GM21526 (cell line): ENCODE results near the gene ABTB1.

Source experiments
- ATAC-seq: cut with Tn5 transposase; IDR thresholded peaks from one replicate; pipeline ENCODE4 v1.9.1; 2021; ENCODE audit warnings: moderate library complexity; ENCODE audit not compliant: unreplicated experiment, low FRiP score

Gene ABTB1

DNA sequence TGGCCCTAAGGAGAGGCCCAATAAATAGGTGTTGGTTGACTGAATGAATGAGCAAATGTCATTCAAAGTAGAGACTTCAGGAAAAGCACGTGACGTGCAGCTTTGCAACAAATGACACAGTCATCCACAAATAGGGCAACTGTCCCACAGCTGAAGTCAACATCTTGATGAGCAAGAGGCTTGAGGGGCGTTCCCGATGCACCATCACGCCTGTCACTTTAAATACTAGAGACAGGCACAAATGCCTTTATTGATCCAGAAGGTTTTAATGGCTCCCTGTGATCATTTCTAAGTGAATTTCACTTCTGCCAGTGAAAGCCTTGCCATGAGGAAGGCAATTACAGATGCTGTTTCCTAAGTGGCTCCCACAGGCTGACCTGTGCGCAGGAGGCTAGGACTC, 43.6 kb downstream of the ABTB1 start:
- no peak for ATAC-seq

DNA sequence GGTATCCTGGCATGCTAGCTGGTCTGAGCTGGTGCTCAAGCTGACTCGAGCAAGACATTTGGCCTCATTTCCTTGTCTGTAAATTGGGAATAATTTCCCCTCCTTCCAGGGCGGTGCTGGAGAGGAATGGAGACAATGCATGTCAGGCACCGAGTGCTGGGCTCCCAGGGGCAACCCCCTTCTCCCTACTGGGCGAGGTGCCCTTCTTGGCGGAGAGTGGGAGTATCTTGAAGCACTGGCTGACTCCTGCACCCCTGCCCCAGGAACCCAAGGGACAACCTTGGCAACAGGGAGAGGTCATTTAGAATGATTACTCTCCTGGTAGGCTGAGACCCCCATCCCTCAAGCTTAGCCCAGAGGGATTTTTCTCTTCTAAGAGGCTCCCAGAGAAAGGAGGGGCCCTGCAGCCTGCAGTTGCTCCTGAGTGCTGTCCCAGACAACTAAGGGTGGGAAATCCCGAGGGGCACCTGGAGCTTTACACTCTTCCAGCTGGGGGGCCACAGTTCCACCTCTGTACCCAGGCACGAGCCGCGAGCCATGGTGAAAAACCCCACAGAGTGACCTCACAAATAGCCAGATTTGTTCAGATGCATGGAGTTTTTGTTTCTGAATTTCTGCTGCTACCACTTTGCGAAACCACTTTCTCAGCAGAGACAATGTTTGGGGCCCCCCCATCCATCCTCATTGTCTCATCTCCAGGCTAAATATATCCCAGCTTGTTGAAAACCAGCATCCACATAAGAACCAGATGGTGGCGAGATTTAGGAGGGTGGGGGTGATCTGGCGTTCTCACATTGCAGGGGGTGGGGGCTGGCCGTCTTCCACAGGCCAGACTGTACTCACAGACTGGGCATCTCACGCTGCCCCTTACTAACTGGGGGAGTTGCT, 44.8 kb downstream of the ABTB1 start:
- ATAC-seq: no peak

DNA sequence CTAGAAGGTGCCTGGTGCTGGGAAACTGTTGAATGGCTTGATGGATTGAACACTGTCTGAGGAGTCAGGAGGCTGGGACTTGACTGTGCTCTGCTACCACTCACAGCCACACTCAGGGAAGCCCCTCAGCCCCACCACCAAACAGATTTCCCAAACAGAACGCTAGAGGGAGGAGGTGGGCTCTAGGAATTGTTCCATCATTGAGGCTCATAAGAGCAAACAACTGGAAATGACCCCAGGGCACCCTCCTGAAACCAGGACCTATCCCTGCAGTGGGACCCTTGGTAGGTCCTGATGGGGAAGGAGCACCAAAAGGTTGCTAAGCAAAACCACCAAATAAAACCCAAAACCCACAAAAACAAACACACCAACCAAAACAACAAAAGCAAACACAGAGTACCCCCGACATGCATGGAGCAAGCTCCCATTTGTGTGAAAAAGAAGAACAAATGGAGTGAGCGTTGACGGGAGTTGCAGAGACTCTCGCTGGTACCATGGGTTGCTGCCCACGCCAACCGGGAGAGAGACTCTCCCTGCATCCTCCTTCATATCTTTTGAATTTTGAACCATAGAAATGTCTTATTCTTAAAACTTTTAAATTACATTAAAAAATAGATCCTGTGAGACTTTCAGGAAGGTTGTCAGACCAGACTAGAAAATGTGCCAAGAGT, 45.6 kb downstream of the ABTB1 start:
- ATAC-seq: no peak

DNA sequence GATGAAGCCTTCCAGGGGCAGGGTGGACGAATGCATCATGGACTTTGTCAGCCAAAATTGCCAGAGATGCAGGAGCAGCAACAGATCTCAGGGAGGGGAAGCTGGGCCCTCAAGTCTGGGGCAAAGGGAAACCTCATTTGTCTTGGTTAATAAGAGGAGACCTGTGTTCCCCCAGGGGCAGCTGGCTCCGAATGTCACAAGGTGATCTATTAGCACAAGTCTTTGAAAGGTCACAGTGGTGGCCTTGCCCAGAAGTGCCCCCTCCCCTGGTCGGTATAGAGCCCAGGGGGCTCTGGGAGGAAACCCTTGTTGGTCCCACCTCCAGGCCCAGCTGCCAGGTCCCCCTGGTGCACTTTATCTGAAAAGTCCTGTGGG, 46.2 kb downstream of the ABTB1 start:
- ATAC-seq: no peak

DNA sequence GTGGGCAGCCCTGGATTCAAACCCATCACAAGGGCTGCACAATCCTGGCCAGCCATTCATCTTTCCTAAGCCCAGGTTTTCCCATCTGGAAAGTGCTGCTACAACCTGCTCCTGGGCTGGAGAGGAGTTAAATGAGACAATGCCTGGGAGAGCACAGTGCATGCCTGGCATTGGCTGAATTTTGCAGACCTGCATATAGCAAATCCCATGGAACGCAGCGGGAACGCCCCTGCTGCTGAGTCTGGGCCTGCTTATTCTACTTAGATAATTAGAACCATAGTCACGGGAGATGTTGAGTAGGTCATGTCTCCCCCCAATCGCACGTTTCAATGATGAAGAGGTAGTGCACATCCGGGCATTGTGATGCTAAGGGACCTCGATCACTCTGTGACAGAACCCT, 46.6 kb downstream of the ABTB1 start:
- ATAC-seq: no peak

DNA sequence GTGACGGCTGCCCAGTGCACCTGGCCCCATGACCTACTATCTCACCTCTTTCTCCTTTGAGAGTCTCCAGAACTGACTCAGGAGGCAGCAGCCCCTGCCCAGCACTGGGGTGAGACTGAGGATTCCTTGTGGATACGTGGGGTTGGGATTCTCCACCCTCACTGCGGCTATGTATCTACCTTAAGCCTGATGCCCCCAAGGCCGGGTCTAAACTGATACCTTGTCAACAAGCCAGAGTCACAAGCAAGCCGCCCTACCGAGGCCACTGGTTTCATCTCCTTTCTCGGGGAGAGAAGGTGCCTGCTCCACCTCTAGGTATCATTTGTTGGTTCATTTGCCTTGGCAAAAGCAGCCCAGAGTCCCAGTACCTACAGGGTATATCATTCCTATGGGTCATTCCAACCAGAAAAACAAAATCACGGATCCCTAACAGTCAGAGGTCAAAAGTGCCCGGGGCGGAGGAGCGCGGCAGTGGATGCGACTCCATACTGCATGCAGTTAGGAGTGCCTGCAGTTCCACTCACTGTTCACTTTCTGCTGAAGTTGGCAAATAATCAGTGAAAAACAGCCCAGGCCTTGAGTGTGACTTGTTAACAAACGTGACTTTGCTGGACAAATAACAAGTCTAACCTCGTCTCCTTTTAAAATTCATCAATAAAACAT, 47.5 kb downstream of the ABTB1 start:
- ATAC-seq: no peak

DNA sequence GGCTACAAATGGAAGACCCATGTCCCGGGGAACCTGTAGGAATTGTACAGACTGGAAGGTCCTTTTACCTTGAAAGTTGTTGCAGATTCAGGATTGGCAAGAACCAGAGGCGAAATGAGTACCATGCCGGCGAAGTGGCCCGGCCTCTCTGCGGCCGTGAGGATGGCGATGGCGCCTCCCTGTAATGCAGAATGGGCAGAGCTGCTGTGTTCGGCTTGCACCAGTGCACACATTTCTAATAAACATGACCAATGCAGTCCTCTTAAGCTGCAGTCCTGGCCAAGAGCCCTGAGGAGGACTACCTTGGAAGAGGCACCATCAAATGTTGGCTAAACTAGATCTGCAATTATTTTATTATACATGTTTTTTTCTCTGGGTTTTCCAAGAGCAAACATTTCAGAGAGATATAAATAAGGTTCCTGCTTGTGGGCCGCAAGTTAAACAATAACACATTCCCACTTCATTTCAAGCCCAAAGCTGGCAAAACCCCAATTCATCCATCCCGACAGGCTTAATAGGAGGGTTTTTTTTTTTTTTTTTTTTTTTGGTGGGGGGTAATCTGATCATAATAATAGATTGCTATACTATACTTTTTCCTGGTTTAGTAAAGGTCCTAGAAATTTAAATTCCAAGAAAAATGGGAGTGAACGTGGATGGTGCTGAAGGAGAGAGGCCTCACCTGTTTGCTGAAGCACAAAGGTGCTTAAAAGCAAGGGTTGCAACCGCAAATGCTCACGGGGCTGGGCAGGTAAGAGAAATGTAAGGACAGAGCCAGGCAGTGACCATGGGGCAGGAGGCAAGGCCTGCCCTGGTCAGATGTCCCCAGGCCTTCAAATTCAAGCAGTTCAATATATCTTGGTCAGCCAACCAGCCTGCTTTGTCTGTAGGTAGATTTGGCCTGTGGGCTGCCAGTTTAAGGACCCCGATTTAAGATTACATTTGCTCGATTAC, 48.5 kb downstream of the ABTB1 start:
- ATAC-seq: no peak

DNA sequence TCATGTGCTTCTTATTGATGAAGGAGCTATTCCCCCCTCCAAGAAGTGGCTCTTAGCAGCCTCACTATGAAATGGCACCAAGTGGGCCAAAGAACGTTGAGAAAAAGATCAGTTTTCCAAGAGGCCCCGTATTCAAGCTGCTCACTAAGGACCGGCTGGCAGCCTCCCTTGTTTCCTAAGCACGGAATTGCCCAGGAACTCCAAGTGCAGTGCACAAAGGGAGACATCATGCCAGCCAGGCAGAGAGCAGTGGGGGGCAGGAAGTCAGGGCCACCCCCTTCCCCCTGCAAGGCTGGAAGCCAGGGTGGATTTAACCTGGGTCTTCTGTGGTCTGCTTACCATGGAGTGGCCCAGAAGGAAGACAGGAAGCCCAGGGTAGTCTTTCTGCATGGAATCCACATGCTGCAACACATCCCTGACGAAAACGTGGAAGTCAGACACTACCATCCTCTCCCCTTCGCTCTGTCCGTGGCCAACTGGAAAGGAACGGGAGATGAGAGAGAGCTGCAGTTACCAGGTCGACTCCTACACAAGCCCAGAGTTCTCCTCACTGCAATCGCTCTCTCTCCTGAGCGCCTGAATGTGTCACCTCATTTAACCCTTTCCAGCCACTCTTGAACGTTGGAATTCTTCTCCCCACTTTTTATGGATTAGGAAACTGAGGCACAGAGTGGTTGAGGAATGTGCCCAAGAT, 49.5 kb downstream of the ABTB1 start:
- ATAC-seq: no peak

DNA sequence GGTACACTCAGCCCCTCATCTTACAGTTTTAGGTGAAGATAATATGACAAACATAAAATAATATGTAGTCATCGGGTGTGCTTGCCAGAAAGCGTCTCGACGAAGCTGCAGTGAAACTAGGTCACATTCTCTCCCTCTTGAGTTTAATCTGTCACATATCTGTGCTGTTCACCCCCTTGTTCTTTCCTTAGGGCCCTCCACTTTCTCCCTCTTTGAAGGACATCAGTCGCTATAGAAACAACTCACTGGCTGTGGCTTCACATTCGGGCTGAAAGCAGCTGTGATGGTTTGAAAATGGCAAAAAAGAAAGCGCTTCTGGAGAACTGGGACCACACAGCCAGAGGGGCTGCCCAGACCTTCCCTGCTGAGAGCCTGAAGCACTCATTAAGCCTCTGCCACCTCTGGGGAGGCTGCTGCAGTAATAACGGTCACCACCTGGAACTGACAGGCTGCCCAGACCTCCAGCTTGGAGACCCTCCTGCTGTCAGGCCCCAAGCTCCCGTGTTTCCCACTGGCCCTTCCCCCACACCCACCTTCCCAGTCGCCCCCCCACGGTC, 50.3 kb downstream of the ABTB1 start:
- no peak for ATAC-seq

DNA sequence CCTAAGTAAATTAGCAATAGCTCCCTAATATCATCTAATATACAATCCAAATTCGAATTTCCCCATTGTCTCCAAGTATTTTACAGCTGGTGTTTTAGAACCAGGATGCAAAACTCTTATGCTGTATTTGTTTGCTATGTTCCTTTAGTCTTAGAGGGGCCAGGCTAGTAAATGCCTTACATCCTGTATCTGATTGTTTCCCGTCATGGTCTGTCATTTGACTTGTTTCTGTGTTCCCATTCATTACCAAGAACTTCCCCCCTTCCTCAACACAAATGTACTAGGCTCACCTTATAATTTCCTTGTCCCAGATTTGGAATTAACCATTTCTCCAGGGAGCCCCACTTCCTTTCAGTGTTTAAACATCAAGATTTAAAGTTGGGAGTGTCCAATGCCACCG, 54.1 kb downstream of the ABTB1 start:
- ATAC-seq: no peak

DNA sequence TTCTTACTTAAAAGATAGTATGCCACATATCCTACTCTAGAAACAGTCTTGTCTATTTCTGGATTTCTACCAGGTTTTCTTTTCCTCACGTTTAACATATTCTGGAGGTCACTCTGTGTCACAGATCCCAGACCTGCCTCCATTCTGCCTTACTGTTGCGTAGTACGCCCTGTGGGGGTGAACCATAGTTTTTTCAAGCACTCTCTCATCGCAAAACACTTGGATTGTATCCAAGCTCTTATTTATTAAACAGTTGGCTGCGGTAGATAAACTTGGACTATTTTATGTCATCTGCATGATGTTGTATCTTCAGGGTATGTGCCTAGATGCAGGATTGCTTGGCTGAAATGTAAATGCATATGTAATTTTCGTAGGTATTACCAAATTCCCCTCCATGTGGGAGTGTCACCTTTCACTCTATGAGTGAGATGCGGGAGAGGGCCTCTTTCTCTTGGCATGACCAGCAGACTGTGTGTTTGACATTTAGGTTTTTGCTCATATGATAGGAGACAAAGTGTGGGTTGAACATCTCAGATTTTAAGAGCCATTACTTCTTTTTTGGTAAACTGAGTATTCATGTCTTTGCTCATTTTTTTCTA, 55.8 kb downstream of the ABTB1 start:
- ATAC-seq: no peak

DNA sequence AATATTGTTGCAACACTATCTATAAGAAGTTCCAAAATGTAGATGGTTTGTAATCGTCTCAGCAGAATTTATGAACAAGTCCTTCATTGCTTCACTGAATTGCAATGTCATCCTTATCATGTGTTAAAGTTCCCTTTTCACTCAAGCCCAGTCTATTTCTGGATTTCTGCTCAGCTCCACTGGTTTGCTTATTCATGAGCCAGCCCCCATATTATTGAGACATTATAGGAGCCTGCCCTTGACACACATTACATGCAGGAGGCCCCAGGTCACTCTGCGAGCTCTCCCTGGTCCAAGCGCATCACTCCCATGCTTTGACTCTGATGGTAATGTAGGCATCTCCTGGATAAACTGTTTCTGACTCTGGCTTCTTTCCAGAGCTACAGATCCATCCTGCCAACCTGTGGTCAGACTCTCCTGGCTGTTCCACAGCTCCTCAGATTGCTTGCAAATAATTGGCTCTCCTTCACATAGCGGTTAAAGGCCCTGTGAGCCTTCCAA, 56.9 kb downstream of the ABTB1 start:
- no peak for ATAC-seq

DNA sequence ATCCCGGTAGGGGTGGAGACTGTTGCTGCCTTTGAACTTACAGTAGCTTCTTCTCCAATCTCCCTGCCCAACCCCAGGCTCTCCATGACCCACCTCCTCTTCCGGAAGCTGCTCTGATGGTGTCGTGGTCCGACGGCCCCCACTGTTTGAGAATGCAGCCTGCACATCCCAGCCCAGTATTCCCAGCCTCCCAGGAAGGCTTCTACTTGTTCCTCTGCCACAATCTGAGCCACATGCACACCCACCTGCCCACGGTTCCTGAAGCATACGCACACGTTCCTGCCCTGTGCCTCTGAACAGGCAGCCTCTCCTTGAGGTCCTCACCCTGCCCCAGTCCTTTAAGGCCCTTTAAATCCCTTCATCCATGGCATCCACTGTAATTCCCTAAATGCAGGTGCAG, 57.4 kb downstream of the ABTB1 start:
- no peak for ATAC-seq
